Mucosa of descending colon (tissue), 3 donors: ENCODE measurements around the gene FJX1. TPM values are rescaled to one million over a fixed set of nuclear protein-coding genes. Genes with fewer than 3 reads are reported as not detected.

Experiments
- ATAC-seq: fragments of 200-7000 bp; cut with Tn5 transposase; one replicate; pipeline ENCODE4 v1.9.1; 2020; ENCODE audit warnings: mild to moderate bottlenecking, moderate library complexity
- DNase-seq, 3 donors: peaks; one replicate each; pipeline ENCODE4 v3.0.0-alpha.2; 2020
- H3K36me3 ChIP-seq: fragments of 200-600 bp; one replicate; pipeline ENCODE4 v1.8.0; 2021; ENCODE audit warnings: low read depth, mild to moderate bottlenecking
- H3K4me1 ChIP-seq: fragments of 200-600 bp; one replicate; pipeline ENCODE4 v1.8.0; 2021; ENCODE audit warnings: low read depth, mild to moderate bottlenecking
- H3K4me3 ChIP-seq: fragments of 200-600 bp; one replicate; pipeline ENCODE4 v1.8.0; 2021; ENCODE audit warnings: mild to moderate bottlenecking
- H3K9me3 ChIP-seq: fragments of 200-600 bp; one replicate; pipeline ENCODE4 v1.8.0; 2021; ENCODE audit warnings: mild to moderate bottlenecking
- CTCF ChIP-seq: fragments of 200-600 bp; IDR thresholded peaks from one replicate; pipeline ENCODE4 v1.8.0; 2022; ENCODE audit warnings: antibody characterized with exemption, mild to moderate bottlenecking
- intact Hi-C, 2 donors: fragments of 100-400 bp; cut with DNase I in 1 of 2; cut with micrococcal nuclease in 1 of 2; formaldehyde crosslinking; loops; one replicate each; pipeline versions ENCODE4 v1.11.0 to v1.11.1; 2022; cut with DNase I, micrococcal nuclease
- total RNA-seq, 3 donors: library from RNA; stranded (reverse); fragmentation: NEBNext Ultra II Directional in 2 of 3; extraction: Animal tissue kit (Norgen Biotek cat#: 25700) in 2 of 3; gene quantifications; one replicate each; pipeline versions ENCODE4 v1.2.1 to v1.2.4, GENCODE V29; 2021 to 2023
- donor health status: DM: no; HTN: no; CAD: no; lungs with moderate emphysema.
- donor health status: DM: no; HTN: no; CAD: no.
- donor health status: DM: no; HTN: yes; CAD: no.

Gene FJX1
- total RNA-seq, 3 donors from 2014 or later: 0.36 to 1.7 (median 0.84) TPM

GRCh38 chr11:35588627-35589026 is 29.6 kb upstream of the FJX1 start:
- Histone ChIP-seq H3K36me3 (no peaks in the 10 kb centered on the region), H3K4me3 (no peak overlapping the region), H3K9me3 (no peaks in the 10 kb centered on the region), H3K4me1 (no peaks in the 10 kb centered on the region)
- intact Hi-C loops: no loop called here
- ATAC-seq (no peak), DNase-seq (no peak)
- no peak for TF ChIP-seq CTCF

DNA sequence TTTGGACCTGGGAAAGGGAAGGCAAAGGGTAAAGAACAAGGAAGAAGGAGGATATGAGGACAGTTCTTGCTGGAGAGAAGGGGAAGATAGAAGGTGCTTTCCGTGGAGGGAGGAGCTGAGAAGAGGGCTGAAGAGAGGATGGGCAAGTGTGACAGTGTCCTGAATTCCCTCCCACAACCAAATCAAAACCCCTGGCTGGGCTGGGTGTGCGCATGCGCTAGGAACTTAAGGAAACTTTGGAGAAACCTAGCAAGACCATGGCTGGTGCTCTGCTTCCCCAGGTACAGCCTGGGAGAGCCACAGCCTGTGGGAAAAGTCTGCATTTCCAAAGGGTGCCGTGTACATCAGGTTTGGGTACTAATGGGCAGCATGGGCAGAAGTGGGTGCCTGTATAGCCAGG is 29.0 kb upstream of the FJX1 start:
- TF ChIP-seq CTCF: no peak
- Histone ChIP-seq H3K4me1 (no peaks in the 10 kb centered on the region), H3K9me3 (no peaks in the 10 kb centered on the region), H3K4me3 (no peak overlapping the region), H3K36me3 (no peaks in the 10 kb centered on the region)
- no peak for DNase-seq
- intact Hi-C loops: no loop called here
- ATAC-seq: no peak

DNA sequence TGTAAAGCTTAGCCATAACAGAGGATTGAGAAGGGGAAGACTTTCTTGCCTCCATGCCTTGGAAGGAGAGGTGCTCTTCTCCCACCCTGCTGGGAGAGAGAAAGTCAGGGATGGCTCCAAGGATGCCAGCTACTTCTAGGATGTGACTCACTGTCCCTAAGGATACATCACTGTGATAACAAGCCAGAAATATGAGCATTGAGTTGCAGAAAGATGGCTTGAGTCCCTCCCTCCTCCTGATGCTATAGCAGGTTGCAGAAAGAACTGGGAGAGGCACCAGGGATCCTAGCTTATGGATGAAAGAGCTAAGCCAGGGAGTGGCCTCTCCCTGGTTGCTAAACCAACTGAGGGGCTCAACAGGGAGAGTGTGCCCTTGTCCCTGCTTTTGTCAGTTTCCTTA is 27.8 kb upstream of the FJX1 start:
- H3K36me3 ChIP-seq: no peaks in the 10 kb centered on the region
- DNase-seq: no peak
- no peak for TF ChIP-seq CTCF
- no peak overlapping the region for H3K4me3 ChIP-seq
- H3K4me1 ChIP-seq: no peaks in the 10 kb centered on the region
- intact Hi-C loops: no loop called here
- H3K9me3 ChIP-seq: no peaks in the 10 kb centered on the region
- no peak for ATAC-seq

DNA sequence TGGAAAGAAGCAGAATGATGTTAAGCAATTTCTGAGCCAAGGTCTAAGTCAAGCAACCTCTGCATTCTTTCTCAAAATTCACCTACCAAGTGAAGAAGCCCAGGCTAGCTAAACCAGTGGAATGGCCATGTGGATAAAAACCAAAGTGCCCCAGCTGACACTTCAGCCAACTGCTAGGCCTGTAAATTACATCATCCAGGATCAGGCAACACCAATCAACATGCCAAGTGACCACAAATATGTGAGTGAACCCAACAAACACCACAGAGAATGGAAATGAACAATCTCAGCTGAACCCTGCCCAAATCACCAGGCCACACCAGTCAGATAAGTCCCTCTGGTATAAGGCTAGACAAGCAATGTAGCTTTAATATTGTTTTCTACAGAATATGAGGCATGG is 25.1 kb upstream of the FJX1 start:
- H3K4me1 ChIP-seq: no peaks in the 10 kb centered on the region
- intact Hi-C loops: no loop called here
- no peak for ATAC-seq
- DNase-seq: no peak
- no peak overlapping the region for H3K4me3 ChIP-seq
- H3K9me3 ChIP-seq: no peaks in the 10 kb centered on the region
- no peak for TF ChIP-seq CTCF
- no peaks in the 10 kb centered on the region for H3K36me3 ChIP-seq

GRCh38 chr11:35594680-35595079 is 23.6 kb upstream of the FJX1 start:
- ATAC-seq (no peak), DNase-seq (no peak)
- no peak overlapping the region for H3K4me3 ChIP-seq
- no peak for TF ChIP-seq CTCF
- intact Hi-C loops: no loop called here
- H3K36me3 ChIP-seq: no peaks in the 10 kb centered on the region
- H3K4me1 ChIP-seq: no peaks in the 10 kb centered on the region
- no peaks in the 10 kb centered on the region for H3K9me3 ChIP-seq
